Raji (cell line): Measurements from ENCODE around the gene SHROOM3.

Experiments used
- POLR2A ChIP-seq: IDR thresholded peaks from 2 replicates; pipeline ENCODE4 v1.6.1; 2011; ENCODE audit warnings: low read depth, low read length, control low read depth; ENCODE audit not compliant: insufficient read depth

The SHROOM3 gene

GRCh38 chr4:76758996-76759395 is 324.0 kb downstream of the SHROOM3 start:
- TF ChIP-seq POLR2A, result no peak

GRCh38 chr4:76760193-76760592 is 325.2 kb downstream of the SHROOM3 start:
- no peak for TF ChIP-seq POLR2A

GRCh38 chr4:76762137-76763130 is 327.4 kb downstream of the SHROOM3 start:
- no peak for TF ChIP-seq POLR2A

GRCh38 chr4:76764251-76764650 is 329.2 kb downstream of the SHROOM3 start:
- TF ChIP-seq POLR2A, result no peak

- no peak for TF ChIP-seq POLR2A
These were observed 330.6 kb downstream of the SHROOM3 start for GRCh38 chr4:76765473-76766183.

- no peak for TF ChIP-seq POLR2A
These were observed 333.0 kb downstream of the SHROOM3 start for GRCh38 chr4:76767983-76768382.

- no peak for TF ChIP-seq POLR2A
These were observed 337.6 kb downstream of the SHROOM3 start for GRCh38 chr4:76772498-76773106.

- TF ChIP-seq POLR2A, result no peak
These were observed 338.7 kb downstream of the SHROOM3 start for GRCh38 chr4:76773766-76774165.

GRCh38 chr4:76779740-76780459 is 344.9 kb downstream of the SHROOM3 start:
- TF ChIP-seq POLR2A, result no peak

- TF ChIP-seq POLR2A, result no peak
These were observed 346.0 kb downstream of the SHROOM3 start for GRCh38 chr4:76780781-76781697.

- TF ChIP-seq POLR2A, result no peak
These were observed 346.9 kb downstream of the SHROOM3 start for GRCh38 chr4:76781698-76782595.

GRCh38 chr4:76782837-76783236 is 347.8 kb downstream of the SHROOM3 start:
- TF ChIP-seq POLR2A, result no peak

- no peak for TF ChIP-seq POLR2A
These were observed 348.8 kb downstream of the SHROOM3 start for GRCh38 chr4:76783836-76784235.
